Right ventricle myocardium superior (tissue), 1 donor: Measurements from ENCODE around the gene ATXN1. TPM values are rescaled to one million over a fixed set of nuclear protein-coding genes. Genes with fewer than 3 reads are reported as not detected.

Experiments used
- ATAC-seq: fragments of 200-7000 bp; cut with Tn5 transposase; one replicate; pipeline ENCODE4 v1.9.1; 2020; ENCODE audit warnings: mild to moderate bottlenecking; ENCODE audit not compliant: poor library complexity
- DNase-seq: peaks from one replicate; pipeline ENCODE4 v3.0.0-alpha.2; 2020
- intact Hi-C: fragments of 100-400 bp; cut with DNase I; formaldehyde crosslinking; loops from one replicate; pipeline ENCODE4 v1.11.2; 2022
- total RNA-seq: library from RNA; stranded (reverse); fragmentation: NEBNext Ultra II Directional; extraction: Animal tissue kit (Norgen Biotek cat#: 25700); gene quantifications from one replicate; pipeline ENCODE4 v1.2.1, GENCODE V29; 2021
- donor health status: DM: no; HTN: yes; CAD: no; lungs with severe emphysema.

The ATXN1 gene
- total RNA-seq, 1 donor from 2014 or later, result 36.1 TPM

DNA sequence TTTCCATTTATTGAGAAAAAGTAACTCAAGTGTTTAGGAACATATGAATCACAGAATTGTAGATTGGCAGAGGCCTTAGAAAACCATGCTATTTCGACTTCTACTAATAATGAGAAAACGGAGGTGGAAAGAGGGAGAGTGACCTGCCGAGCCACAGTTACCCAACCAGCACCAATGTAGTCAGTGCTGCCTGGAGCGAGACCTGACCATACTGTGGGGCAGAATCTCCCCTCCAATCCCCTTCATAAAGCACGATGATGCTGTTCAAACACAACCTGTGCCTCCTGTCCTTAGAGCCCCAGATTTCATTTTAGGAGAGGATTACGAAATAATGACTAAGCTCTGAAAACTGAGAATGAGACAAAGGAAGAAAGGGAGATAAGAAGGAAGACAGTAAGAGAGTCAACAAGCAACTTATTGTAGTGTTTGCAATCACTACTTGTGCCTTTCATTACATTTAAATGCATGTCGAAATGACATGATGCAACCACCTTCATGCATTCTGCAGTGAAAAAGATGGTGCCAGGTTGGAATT is 70.6 kb downstream of the ATXN1 start:
- intact Hi-C loops, result loop anchor here (2.0 kb wide), 1 partner anchor 42 kb away; no protein-coding TSS in a partner anchor
- ATAC-seq (no peak), DNase-seq (no peak)

DNA sequence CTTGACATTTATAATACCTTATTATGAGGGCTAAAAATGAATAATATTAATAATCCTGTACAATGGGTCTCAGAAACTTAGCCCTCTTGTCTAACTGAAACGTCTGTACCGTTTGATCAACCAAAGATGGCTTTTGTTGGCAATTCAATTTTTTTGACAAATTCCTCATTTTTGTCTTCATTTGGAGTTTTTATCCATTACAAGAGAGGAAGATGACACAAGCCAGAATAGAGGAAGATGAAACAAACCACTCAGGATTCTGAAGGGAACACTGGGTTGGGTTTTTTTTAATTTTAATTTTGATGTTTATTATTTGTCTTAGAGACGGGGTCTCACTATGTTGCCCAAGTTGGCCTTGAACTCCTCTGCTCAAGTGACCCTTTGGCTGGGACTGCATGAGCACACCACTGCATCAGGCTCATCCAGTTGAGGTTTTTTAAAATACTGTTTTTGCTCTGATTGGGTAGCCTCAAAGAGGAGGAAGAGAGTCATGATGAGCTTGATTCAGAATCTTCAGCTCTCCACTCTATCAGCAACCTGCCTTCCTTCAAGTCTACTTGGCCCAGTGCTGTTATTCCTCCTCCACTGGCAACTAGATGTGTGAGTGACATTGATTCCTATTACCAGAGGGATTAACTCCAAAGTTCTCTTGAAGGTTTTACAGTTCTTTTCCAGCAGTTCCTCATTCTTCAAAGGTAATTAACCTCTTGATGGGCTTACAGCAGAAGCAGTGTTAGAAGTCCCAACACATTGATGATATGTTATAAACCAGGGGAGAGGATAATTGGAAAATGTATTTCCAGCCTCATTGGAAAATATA is 71.3 kb downstream of the ATXN1 start:
- ATAC-seq, result no peak
- DNase-seq, result no peak
- intact Hi-C loops, result loop anchor here (2.0 kb wide), 1 partner anchor 41 kb away; no protein-coding TSS in a partner anchor

- ATAC-seq, result no peak
- DNase-seq, result peak; percentile 36
- intact Hi-C loops, result no loop called here
These were observed 72.2 kb downstream of the ATXN1 start for GRCh38 chr6:16688984-16689636.

DNA sequence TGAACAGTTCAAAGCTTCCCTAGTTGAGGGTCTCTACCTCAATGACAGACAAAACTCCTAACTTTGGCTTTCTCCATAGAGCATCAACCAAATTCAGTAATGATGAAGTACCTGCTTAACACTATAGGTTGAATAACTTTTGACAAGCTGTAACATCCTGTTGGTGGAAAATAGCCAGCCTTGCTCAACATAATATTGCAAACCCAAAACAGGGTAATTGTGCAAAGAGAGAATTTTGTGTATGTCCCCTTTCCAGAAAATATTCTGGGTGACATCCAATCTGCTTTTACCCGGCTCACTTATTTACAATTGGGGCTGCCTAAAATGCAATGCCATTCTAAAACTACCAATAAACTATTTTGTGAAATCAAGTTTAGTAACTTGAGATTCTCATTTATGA is 72.8 kb downstream of the ATXN1 start:
- ATAC-seq (no peak), DNase-seq (no peak)
- intact Hi-C loops, result no loop called here

DNA sequence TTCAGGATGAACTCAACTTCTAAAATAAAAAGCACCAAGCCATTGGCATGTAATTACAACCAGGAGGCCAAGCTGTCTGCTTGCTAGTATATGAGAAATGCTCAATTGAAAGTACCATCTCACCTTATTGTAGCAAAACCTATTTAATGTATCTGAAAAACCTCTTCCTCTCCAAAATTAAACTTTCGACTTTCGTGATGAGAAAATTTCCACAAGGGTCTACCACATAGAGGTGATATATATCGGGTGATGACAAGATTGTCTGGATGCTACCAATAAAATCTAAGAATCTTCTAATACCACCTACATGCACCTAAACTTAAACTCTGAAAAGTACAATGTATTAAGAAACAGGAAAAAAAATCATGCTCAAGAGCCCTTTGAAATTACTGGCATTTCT is 74.2 kb downstream of the ATXN1 start:
- ATAC-seq (no peak), DNase-seq (no peak)
- intact Hi-C loops, result no loop called here

DNA sequence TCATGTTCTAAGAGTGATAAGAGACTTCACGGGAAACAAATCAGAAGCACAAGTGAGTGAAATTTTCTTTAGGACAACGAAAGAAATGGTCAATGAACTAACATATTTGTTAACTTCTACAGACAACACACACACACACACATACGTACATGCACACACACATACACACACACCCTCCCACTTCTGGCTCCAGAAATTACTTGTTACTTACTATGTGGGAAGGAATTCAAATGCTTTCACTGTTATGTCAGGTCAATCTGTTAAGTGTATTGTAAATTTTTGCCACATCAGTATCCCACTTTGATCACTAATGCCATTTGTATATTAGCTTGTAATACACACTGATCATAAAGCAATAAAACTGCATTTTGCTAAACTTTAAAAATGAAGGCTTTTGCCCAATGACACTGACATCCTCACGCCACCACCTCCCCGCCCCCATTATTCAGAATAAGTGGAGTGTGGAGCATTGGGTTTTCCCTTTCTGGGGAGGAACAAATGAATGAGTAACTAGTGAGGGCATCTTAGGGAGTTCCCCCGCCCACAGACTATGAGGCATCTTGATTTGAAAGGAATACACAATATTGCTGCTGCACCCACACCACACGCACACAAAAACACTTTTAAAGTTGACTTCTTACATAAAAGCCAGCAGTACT is 76.2 kb downstream of the ATXN1 start:
- ATAC-seq (no peak), DNase-seq (no peak)
- intact Hi-C loops, result no loop called here

GRCh38 chr6:16684195-16684689 is 77.0 kb downstream of the ATXN1 start:
- intact Hi-C loops, result no loop called here
- ATAC-seq, result peak; percentile 30
- no peak for DNase-seq

DNA sequence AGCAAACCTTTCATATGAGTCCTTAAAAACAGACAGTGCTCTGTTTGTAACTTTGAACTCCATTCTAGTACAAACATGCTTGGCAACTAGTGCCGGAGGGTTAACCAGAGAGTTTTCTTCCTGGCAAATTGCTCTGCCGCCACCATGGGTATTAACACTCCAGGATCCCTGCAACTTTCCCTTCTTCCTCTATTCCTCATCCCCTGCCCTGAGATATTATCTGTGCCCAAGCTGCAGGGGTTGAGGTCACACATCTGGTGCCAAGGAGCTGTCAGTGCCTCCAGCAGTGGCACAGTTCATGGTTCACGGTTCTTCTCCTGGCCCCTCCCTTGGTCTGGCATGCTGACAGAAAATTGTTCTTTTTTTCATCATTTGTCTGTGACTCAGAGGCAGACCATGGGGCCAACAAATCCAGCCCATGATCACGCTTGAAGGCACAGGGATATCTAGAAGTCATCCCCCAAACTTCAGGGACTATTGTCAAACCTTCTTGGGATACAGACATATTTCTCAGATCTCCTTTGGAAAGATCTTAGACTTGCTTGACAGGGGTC is 77.5 kb downstream of the ATXN1 start:
- no peak for DNase-seq
- peak; percentile 62 for ATAC-seq
- intact Hi-C loops, result no loop called here

DNA sequence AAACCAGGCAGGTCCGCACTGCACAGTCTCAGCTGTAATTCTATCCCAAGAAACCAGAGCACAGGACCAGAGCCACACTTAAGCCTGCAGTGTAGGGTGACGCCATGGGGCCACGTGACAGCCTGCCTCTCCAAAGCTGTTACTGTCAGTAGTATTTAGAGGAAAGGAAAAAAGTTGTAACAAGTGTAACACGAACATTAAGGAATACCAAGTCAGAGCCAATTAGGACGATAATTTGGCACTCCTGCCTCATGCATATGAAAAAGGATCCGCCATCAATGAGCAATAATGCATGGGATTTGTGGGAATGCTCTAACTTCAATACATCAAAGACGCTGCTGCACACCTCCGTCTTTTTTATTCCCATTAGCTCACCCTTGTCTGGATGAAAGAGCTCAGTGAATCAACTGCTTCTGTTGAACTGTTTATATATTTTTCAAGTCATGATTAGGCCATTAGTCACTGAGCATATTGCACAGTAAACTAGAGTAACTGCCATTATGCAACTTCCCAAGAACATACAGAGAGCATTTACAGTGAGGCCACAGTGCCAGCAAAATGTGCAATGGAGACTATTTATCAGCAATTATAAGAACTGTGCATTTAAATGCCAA is 79.9 kb downstream of the ATXN1 start:
- DNase-seq (no peak), ATAC-seq (peak; percentile 51)
- intact Hi-C loops, result no loop called here

DNA sequence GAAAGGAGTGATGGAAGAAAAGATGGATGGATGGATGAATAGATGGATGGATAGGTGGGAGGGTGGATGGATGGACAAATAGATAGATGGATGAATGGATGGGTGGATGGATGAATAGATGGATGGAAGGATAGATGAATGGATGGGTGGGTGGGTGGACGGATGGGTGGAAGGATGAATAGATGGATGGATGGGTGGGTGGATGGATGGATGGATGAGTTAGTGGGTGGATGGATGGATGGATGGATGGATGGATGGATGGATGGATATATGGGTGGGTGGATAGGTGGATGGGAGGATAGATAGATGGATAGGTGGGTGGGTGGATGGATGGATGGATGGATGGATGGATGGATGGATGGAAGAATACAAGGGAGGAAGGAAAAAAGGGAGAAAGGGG is 82.2 kb downstream of the ATXN1 start:
- DNase-seq (no peak), ATAC-seq (no peak)
- intact Hi-C loops, result no loop called here

DNA sequence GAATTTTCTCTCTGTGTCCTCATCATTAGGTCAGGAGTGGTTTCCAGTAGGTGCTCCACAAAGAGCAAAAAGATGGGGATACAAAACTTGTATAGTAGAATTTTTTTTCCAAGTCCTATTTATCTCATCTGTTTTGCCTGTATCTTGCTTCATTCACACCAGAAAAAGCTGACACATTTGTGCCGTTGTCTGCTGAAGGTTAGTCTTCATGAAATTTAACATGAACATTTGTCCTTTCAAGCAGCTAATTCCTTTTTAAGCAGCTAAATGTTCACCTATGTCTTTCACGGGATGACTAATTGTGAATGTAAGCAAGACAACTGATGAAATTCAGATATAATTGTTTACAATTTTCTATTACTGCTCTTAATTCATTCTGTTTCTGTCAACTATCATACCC is 83.8 kb downstream of the ATXN1 start:
- ATAC-seq, result peak; percentile 6
- intact Hi-C loops, result no loop called here
- no peak for DNase-seq

GRCh38 chr6:16676978-16677377 is 84.3 kb downstream of the ATXN1 start:
- ATAC-seq (peak; percentile 77), DNase-seq (no peak)
- intact Hi-C loops, result no loop called here

DNA sequence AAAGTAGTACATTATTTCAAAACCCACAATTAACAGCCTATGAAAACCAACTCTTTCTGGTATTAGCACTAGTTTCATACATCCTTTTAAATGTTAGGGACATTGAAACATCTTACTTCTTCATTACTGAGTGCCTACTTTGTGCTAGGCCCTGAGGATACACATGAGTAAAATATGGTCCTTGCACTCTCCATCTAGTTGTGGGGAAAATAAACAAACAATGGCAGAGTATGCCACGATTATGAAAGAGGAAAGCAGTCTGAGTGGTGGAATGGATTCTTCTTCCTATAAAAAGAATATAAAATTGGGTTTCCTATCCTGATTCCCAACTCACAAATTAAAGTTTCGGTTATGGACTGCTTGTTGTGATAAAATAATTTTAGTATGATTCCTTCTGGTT is 84.9 kb downstream of the ATXN1 start:
- no peak for ATAC-seq
- DNase-seq, result no peak
- intact Hi-C loops, result no loop called here

DNA sequence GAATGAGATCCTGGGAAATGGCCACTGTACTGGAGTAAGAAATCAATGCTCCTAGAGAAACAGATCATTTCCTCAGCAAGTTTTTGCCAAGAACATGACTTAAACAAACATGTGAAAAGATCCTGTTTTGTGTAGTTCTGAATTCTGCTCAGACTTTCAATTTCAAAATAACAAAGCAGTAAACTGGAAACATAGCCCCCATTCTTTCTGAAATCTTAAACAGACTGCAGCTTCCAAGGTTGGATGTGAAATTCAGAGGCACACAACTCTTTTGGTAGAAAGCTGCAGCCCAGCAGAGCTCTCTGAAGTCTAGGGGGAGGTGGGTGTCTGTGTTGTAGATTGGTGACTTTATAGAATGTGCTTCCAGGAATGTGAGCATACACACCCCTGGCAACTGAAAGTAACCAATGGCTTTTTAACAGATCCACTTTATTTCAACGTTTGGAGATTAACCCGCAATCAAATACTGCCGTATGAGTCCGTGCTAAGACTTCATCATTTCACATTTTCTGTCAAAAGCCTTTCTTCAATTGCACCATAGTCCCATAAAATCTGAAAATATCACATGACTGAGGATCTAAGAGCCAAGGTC is 86.4 kb downstream of the ATXN1 start:
- DNase-seq (no peak), ATAC-seq (no peak)
- intact Hi-C loops, result no loop called here

DNA sequence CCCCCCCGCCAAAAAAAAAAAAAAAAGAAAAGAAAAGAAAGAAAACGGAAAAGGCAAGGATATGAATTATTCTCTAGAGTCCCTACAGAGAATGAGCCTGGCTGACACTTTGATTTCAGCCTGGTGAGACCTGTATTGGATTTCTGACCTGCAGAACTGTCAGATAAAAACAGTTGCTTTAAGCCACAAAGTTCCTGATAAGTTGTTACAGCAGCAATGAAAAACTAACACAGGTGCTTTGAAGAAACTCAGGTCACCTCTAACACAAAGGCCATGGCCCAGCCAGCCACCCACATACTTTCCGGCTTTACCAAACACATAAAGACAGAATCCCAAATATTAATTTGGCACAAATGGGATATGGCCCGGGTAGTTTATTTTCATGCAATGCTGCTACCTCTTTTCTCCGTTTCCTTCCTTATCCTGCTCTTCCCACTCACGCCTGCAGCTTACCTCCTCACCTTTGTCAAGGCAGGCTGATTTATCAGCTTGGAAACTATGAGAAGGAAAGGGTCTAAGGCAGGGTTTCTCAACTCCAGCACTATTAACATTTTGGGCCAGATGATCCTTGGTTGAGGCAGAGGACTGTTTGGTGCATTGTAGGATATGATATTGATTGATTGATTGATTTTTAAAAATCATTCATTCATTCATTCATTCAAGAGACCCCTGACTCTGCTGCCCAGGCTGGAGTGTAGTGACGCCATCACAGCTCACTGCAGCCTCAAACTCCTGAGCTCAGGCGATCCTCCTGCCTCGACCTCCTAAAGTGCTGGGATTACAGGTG is 88.1 kb downstream of the ATXN1 start:
- intact Hi-C loops, result no loop called here
- DNase-seq (no peak), ATAC-seq (no peak)

DNA sequence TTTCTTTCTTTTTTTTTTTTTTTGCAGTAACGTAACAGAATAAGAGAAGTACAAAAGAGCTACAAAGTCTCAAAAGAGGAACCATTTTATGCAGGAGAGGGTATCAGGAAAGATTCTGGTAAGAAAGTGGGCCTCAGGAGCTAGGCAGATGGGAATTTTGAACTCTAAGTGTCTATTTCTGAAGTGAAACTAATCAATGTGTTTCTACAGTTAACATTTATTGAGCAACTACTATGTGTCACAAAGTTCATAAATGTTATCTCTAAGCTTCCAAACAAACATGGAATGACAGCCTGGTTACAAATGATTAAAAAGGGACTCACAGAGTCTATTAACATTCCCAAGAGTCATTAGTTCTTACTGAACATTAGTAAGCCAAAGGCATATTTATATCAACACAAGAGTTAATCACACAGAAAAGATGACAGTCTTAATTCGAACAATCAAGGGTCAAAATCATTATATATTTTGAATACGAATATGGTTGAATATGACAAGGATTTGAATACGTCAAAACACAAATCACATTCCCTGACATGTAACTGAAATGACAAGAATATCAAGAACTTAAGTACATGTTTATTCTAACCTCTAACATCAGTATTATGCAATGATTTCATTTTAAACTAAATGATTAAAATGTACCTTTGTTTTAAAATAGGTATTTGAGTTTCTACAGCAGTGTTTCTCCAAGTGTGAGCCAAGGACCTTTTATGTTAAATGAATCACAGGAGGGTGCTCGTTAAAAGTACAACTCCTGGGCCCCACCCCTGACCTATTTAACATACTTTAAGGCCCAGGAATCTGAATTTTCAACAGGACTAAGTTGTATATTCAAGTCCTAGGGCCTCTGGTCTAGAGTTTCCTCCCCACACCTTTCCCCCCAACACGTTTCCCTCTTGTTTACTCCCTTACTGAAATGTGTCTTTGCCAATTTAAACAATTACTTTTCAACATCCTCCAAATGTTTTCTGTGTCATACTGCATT is 89.7 kb downstream of the ATXN1 start:
- intact Hi-C loops, result no loop called here
- ATAC-seq, result no peak
- DNase-seq, result no peak
